Subcutaneous adipose tissue (tissue), 4 donors: ENCODE measurements around the gene SAMD14. TPM values are rescaled to one million over a fixed set of nuclear protein-coding genes. Genes with fewer than 3 reads are reported as not detected.

Experiments
- total RNA-seq, 4 donors: library from RNA; depleted of rRNA; stranded (reverse); fragments of >200 nt; gene quantifications; one replicate each; pipeline ENCODE4 v1.1.0, GENCODE V29; 2016
- TF ChIP-seq, protein P1 (sequence below): fragments of 450-650 bp; IDR thresholded peaks from one replicate; pipeline ENCODE4 v1.5.1; 2016; ENCODE audit warnings: low read depth, mild to moderate bottlenecking, control low read depth, antibody characterized with exemption, moderate library complexity

SAMD14 gene
- total RNA-seq, 4 donors from 2014 or later = 0.33 to 0.38 (median 0.34) TPM; not detected in 1

DNA sequence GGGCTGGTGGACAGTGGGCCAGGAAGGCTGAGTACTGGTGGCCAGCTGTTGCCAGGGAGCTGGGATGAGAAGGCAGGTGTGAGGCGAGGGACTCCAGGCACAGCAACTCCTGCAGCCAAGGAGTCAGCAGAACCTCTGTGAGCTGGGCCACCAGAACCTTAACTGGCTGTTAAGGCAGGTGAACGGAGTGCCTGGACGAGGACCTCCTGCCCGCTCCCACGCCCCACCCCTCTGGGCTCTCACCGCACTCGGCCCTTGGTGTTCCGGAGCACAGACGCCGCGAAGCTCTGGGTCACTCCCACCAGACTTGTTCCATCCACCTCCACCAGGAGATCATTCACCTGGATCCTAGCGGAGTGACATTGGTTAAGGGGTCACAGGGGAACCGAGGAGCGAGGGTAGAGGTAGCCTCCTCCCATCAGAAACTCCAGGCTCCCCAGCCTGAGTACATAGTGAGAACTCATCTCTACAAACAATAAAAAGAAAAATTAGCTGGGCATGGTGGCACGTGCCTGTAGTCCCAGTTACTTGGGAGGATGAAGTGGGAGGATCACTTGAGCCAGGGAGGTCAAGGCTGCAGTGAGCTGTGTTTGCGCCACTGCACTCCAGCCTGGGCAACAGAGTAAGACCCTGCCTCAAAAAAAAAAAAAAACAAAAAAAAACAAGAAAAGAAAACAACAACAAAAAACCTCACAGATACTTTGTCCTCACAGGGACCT is 11.2 kb upstream of the SAMD14 start:
- TF ChIP-seq, protein P1, sequence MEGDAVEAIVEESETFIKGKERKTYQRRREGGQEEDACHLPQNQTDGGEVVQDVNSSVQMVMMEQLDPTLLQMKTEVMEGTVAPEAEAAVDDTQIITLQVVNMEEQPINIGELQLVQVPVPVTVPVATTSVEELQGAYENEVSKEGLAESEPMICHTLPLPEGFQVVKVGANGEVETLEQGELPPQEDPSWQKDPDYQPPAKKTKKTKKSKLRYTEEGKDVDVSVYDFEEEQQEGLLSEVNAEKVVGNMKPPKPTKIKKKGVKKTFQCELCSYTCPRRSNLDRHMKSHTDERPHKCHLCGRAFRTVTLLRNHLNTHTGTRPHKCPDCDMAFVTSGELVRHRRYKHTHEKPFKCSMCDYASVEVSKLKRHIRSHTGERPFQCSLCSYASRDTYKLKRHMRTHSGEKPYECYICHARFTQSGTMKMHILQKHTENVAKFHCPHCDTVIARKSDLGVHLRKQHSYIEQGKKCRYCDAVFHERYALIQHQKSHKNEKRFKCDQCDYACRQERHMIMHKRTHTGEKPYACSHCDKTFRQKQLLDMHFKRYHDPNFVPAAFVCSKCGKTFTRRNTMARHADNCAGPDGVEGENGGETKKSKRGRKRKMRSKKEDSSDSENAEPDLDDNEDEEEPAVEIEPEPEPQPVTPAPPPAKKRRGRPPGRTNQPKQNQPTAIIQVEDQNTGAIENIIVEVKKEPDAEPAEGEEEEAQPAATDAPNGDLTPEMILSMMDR = no peak

DNA sequence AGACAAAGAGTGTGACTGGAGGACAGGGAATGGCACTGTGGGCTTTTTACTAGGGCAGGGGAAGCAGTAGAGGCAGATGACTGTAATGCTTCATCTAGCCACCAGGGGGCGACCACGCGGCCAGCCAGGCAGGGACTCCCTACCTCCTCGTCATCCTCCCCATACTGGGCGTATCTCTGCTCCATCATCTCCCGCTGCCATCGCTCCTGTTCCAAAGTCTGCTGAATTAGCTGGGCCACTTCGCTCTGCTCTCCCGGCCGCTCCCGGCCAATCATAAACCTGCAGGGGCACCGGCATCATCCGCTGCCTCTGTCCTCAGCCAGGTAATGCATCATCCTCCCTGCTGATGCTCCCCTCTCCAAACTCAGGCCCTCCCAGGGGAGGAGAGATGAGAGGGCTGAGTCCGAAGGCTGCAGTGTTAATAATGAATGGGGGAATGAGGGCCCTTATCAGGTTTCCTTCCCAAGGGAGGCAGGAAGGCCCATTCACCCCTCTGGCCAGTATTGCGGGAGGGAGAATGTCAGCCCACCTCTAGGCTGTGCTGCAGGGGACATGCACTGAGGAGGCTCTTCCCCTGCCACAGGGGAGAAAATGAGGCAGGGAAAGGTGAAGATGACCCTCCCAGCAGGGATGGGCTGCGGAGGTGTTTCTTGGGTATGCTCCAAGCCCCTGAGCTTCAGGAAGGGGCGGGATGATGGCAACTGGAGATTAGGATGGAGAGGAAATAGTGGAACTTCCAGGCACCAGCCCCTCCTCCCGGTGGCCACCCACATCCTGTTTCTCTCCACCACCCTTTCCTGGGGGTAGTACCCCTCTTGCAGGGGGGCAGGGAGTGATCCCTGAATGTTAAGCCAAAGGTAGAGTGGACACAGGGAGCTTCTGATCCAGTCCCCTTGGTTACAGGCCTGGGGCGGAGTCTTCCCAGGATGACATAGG is 10.3 kb upstream of the SAMD14 start:
- TF ChIP-seq, protein P1 = no peak

DNA sequence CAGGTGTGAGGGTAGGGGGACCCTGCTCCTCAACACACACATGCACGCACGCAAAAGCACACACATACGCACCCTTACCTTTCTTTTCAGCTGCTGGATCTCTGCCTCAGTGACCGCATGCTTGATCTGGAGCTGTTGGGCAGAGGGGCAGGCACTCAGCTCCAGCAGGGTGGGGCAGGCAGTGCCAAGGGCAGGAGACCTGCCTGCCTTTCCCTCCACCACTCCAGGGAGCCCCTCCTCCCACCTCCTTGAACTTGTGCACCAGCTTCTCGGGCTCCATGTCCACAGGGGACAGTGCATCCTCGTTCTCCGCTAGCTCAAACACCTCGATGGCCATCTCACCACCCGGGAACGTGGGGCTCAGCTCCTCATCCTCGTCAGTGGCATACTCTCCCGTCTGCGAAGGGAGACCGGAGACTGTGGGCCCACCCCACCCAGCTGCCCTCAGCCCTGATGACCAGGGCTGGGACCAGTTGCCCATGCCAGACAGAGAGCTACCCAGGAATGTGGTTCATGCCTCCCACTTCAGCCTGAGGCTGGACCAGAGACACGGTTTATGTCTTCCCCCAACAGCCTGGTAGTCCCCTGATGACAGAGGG is 9.3 kb upstream of the SAMD14 start:
- TF ChIP-seq, protein P1 = no peak

DNA sequence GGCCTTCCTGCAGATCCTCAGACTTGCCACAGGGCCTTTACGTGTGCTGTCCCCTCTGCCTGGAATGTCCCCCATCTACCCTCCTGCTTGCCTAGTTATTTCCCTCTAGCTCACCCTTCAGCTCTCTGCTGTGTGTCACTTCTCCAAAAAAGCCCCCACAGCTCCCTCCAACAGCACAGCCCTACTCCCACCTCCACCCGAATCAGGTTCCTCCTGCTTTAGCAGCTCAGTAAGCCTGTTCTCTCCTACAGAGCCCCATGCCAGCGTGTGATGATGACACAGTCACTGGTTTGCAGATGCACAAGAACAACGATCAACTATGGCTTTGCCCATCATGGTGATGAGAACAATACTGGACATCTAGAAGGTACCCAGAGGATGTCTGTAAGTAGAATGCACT is 7.1 kb upstream of the SAMD14 start:
- TF ChIP-seq, protein P1 = no peak

DNA sequence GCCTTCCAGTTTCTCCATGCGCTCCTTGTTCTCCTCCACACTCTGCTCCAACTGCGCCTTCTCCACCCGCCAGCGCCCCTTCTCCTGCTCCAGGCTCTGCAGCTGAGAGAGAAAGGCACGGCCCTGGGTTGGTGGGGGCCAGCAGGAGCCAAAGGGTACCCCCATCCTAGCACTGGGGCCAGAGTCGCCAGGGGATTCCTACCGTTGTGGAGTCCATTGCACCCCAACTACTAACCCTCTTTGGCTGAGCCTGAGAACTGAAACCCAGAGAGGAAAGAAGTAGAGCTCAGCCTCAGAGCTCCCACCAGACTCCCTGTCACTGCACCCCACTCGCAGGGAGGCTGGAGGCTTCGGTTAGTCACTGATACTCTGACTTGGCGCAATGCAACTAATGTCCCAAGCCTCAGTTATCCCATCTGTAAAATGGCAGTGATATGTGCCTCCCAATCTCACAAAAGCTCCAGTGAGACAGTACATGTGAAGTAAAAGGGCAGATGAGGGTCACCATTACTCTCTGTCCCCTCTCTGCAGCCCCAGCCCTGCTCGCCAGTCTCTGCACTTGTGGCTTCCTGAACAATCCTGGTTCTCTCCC is 6.2 kb upstream of the SAMD14 start:
- TF ChIP-seq, protein P1 = no peak

DNA sequence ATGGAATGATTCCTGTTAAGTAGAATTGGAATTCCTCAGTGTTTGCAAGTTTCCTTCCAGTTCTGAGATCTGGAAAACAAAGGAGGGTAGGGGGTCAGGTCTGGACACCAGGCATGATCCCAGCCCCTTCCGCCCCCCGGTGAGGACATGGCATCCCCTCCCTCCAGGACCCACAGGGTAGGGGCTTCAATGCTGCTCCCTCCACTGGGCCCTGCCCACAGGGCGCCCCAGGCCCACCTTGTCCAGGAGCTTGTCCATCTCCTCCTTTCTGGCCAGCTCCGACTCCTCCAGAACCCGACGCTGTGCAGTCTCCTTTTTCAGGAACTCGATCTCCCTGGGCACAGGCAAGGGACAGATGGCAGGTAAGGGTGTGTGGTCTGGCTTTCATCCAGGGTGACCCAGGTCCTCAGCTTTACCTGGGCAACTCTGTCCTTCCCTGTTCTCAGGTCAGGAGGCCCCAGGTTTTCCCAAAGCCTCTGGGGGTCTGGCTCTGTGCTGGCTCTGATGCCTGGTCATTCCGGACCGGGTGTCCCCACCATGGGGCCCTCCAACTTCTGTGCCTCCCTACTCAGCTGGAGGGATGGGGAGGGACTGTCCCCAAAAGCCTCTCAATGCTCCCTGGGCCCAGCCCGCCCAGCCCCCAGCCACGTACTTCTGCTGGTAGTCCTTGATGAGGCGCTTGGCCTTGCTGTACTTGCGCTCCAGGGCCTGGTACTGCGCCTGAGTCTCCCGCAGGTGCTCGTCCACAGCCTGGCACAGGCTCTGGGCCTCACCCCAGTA is 5.5 kb upstream of the SAMD14 start:
- TF ChIP-seq, protein P1 = no peak
